Fibroblast of lung (primary cell): ENCODE measurements around the gene FIBP. TPM values are rescaled to one million over a fixed set of nuclear protein-coding genes. Genes with fewer than 3 reads are reported as not detected.

Source experiments
- DNase-seq, 2 donors: peaks; one replicate each; pipeline versions ENCODE4 v3.0.0 to v3.0.0-alpha.2; 2010; ENCODE audit warnings: low read depth in 2 of 2
- H2AFZ ChIP-seq: 2 replicates; pipeline ENCODE4 v1.5.1; 2012; ENCODE audit warnings: low read length, control low read depth, inconsistent platforms
- H3K27ac ChIP-seq: 2 replicates; pipeline ENCODE4 v1.5.1; 2011; ENCODE audit warnings: low read length, control low read depth; ENCODE audit not compliant: insufficient read depth
- H3K27me3 ChIP-seq: 2 replicates; pipeline ENCODE4 v1.5.1; 2011; ENCODE audit warnings: mild to moderate bottlenecking, low read length; ENCODE audit not compliant: control insufficient read depth, insufficient read depth
- H3K36me3 ChIP-seq: 2 replicates; pipeline ENCODE4 v1.5.1; 2011; ENCODE audit warnings: low read length; ENCODE audit not compliant: control insufficient read depth, insufficient read depth
- H3K4me1 ChIP-seq: 2 replicates; pipeline ENCODE4 v1.5.1; 2011; ENCODE audit warnings: low read length; ENCODE audit not compliant: control insufficient read depth, insufficient read depth; ENCODE audit errors: extremely low read depth
- H3K4me2 ChIP-seq: 2 replicates; pipeline ENCODE4 v1.5.1; 2011; ENCODE audit warnings: low read length, control low read depth; ENCODE audit not compliant: insufficient read depth; ENCODE audit errors: extremely low read depth
- H3K4me3 ChIP-seq, 4 experiments: fragments of 200-600 bp in 1 of 4; sonication (generic) in 1 of 4; replicated peaks in 1 of 4; 2 replicates each; pipeline ENCODE4 v1.5.1; 2011 to 2016; ENCODE audit warnings: low read length in 4 of 4, low read depth in 3 of 4, mild to moderate bottlenecking in 3 of 4, control low read depth in 2 of 4, inconsistent platforms in 1 of 4, mixed read lengths in 1 of 4; ENCODE audit not compliant: insufficient read depth in 1 of 4; ENCODE audit errors: control extremely low read depth in 1 of 4
- H3K79me2 ChIP-seq: 2 replicates; pipeline ENCODE4 v1.5.1; 2012; ENCODE audit warnings: mild to moderate bottlenecking, low read length, inconsistent platforms; ENCODE audit not compliant: control insufficient read depth, insufficient read depth
- H3K9ac ChIP-seq: 2 replicates; pipeline ENCODE4 v1.5.1; 2011; ENCODE audit warnings: mild to moderate bottlenecking, low read length, control low read depth; ENCODE audit not compliant: insufficient read depth
- H3K9me3 ChIP-seq: 2 replicates; pipeline ENCODE4 v1.5.1; 2012; ENCODE audit warnings: low read depth, low read length; ENCODE audit not compliant: control insufficient read depth, insufficient read depth
- H4K20me1 ChIP-seq: 2 replicates; pipeline ENCODE4 v1.5.1; 2011; ENCODE audit warnings: low read length; ENCODE audit not compliant: control insufficient read depth, insufficient read depth; ENCODE audit errors: extremely low read depth
- CTCF ChIP-seq, 2 donors: IDR thresholded peaks in 1 of 2; conservative IDR thresholded peaks in 1 of 2; 1 replicate in 1 of 2; 2 replicates in 1 of 2; pipeline ENCODE4 v1.5.1; 2011 to 2012; ENCODE audit warnings: low read length in 2 of 2, control low read depth in 1 of 2, inconsistent platforms in 1 of 2, low read depth in 1 of 2, mild to moderate bottlenecking in 1 of 2
- EZH2 ChIP-seq: IDR thresholded peaks from 2 replicates; pipeline ENCODE4 v1.5.1; 2012; ENCODE audit warnings: low read length, control low read depth, mild to moderate bottlenecking; ENCODE audit errors: missing control alignments
- polyA plus RNA-seq, 2 donors: library from polyadenylated mRNA; depleted of rRNA in 1 of 2; stranded (reverse) in 1 of 2; unstranded in 1 of 2; fragments of >200 nt; gene quantifications; 2 replicates each; pipeline ENCODE4 v1.2.1, GENCODE V29; 2011 to 2012; ENCODE audit warnings: missing spikeins in 1 of 2
- total RNA-seq: library from RNA; depleted of rRNA; stranded (reverse); fragments of >200 nt; gene quantifications from 2 replicates; pipeline ENCODE4 v1.2.1, GENCODE V29; 2014

The FIBP gene
- total and polyA plus RNA-seq, 2 donors (not counting 1 experiment from before 2014, with no cell fraction given) = 81.0 to 168 TPM

- Histone ChIP-seq H3K36me3 (peaks cover 18% of the 10 kb centered on the region), H3K27ac (peak within 1 kb of the TSS; percentile 99), H3K4me1 (peaks cover 42% of the 10 kb centered on the region), H3K27me3 (no peaks in the 10 kb centered on the region), H4K20me1 (no peaks in the 10 kb centered on the region), H3K4me3 (peak within 1 kb of the TSS; percentile 74 to 95 (median 92)), H3K9ac (peak within 1 kb of the TSS; percentile 94), H3K4me2 (peak within 1 kb of the TSS; percentile 86), H3K79me2 (peaks cover 70% of the 10 kb centered on the region), H3K9me3 (no peaks in the 10 kb centered on the region), H2AFZ (peak within 1 kb of the TSS; percentile 56)
- DNase-seq = peak in 1 of 2 donors; percentile 25
- TF ChIP-seq EZH2 (no peak), CTCF (conservative IDR thresholded peaks at IDR 0.05 in 1 of 2, IDR thresholded peaks at IDR 0.05 in 1 of 2; ENCODE audit: low read depth in 1 of 2, low read length in 2 of 2) (no peak)
These were observed 30.2 kb upstream of the FIBP start, which contains the start of gene C11orf68 for GRCh38 chr11:65918211-65919140. Gene C11orf68, minus strand, starts transcription at chr11:65919062. Its CDS starts 31 bp downstream, at chr11:65919031.

- Histone ChIP-seq H3K4me3 (peak overlapping the region; percentile 74 to 94 (median 90)), H3K27me3 (no peaks in the 10 kb centered on the region), H3K27ac (peak overlapping the region; percentile 99), H3K36me3 (peaks cover 17% of the 10 kb centered on the region), H3K79me2 (peaks cover 73% of the 10 kb centered on the region), H3K9me3 (no peaks in the 10 kb centered on the region), H4K20me1 (no peaks in the 10 kb centered on the region), H3K4me1 (peaks cover 48% of the 10 kb centered on the region), H3K9ac (peak overlapping the region; percentile 94), H2AFZ (no peak overlapping the region), H3K4me2 (peak overlapping the region; percentile 80)
- DNase-seq = no peak
- TF ChIP-seq EZH2 = no peak
- no peak for TF ChIP-seq CTCF (conservative IDR thresholded peaks at IDR 0.05 in 1 of 2, IDR thresholded peaks at IDR 0.05 in 1 of 2; ENCODE audit: low read depth in 1 of 2, low read length in 2 of 2)
These were observed 29.4 kb upstream of the FIBP start for GRCh38 chr11:65917434-65918210.

GRCh38 chr11:65917077-65917433 is 28.8 kb upstream of the FIBP start:
- Histone ChIP-seq H3K79me2 (peaks cover 72% of the 10 kb centered on the region), H3K9ac (peak overlapping the region; percentile 48), H3K27me3 (no peaks in the 10 kb centered on the region), H3K27ac (peak overlapping the region; percentile 99), H4K20me1 (no peaks in the 10 kb centered on the region), H3K4me2 (peak overlapping the region; percentile 80), H2AFZ (no peak overlapping the region), H3K4me3 (peak overlapping the region in 3 of 4 experiments; percentile 90 to 94 (median 91)), H3K9me3 (no peaks in the 10 kb centered on the region), H3K4me1 (peaks cover 53% of the 10 kb centered on the region), H3K36me3 (peaks cover 14% of the 10 kb centered on the region)
- TF ChIP-seq CTCF (conservative IDR thresholded peaks at IDR 0.05 in 1 of 2, IDR thresholded peaks at IDR 0.05 in 1 of 2; ENCODE audit: low read depth in 1 of 2, low read length in 2 of 2) = no peak
- no peak for TF ChIP-seq EZH2
- DNase-seq = no peak
